Keratinocyte (primary cell): Measurements from ENCODE around the gene HJV. TPM values are rescaled to one million over a fixed set of nuclear protein-coding genes. Genes with fewer than 3 reads are reported as not detected.

Source experiments
- DNase-seq: peaks from one replicate; pipeline ENCODE4 v3.0.0-alpha.2; 2011; ENCODE audit warnings: low read depth, missing footprints, low spot score
- FAIRE-seq: peaks from 2 replicates; lab custom pipeline; 2011; peaks lifted over from hg19 to GRCh38; lab: Jason Lieb, UNC
- H2AFZ ChIP-seq: 2 replicates; pipeline ENCODE4 v1.6.0; 2012; ENCODE audit warnings: low read length, control low read depth, inconsistent platforms; ENCODE audit not compliant: control insufficient read depth
- H3K27ac ChIP-seq: 2 replicates; pipeline ENCODE4 v1.5.1; 2011; ENCODE audit warnings: low read length; ENCODE audit not compliant: control insufficient read depth, insufficient read depth
- H3K27me3 ChIP-seq: 3 replicates; pipeline ENCODE4 v1.6.0; 2011; ENCODE audit warnings: low read length; ENCODE audit not compliant: control insufficient read depth, insufficient read depth; ENCODE audit errors: extremely low read depth
- H3K36me3 ChIP-seq, 2 experiments: 2 replicates in 1 of 2; 3 replicates in 1 of 2; pipeline ENCODE4 v1.5.1; 2011; ENCODE audit warnings: low read length in 2 of 2, mild to moderate bottlenecking in 1 of 2; ENCODE audit not compliant: control insufficient read depth in 2 of 2, insufficient read depth in 2 of 2; ENCODE audit errors: extremely low read depth in 1 of 2
- H3K4me1 ChIP-seq: 3 replicates; pipeline ENCODE4 v1.5.1; 2011; ENCODE audit warnings: low read length; ENCODE audit not compliant: control insufficient read depth, insufficient read depth; ENCODE audit errors: extremely low read depth
- H3K4me2 ChIP-seq: 3 replicates; pipeline ENCODE4 v1.6.0; 2011; ENCODE audit warnings: low read depth, low read length; ENCODE audit not compliant: control insufficient read depth, insufficient read depth; ENCODE audit errors: extremely low read depth
- H3K4me3 ChIP-seq, 3 experiments: fragments of 200-600 bp in 1 of 3; sonication (generic) in 1 of 3; 2 replicates in 2 of 3; 3 replicates in 1 of 3; pipeline ENCODE4 v1.5.1; 2011 to 2016; ENCODE audit warnings: low read length in 3 of 3, mild to moderate bottlenecking in 3 of 3, control low read depth in 2 of 3, inconsistent platforms in 1 of 3, low read depth in 1 of 3, mixed read lengths in 1 of 3, mixed run types in 1 of 3, moderate library complexity in 1 of 3; ENCODE audit not compliant: control insufficient read depth in 2 of 3, insufficient read depth in 2 of 3; ENCODE audit errors: extremely low read depth in 1 of 3
- H3K79me2 ChIP-seq: 2 replicates; pipeline ENCODE4 v1.6.0; 2012; ENCODE audit warnings: low read length; ENCODE audit not compliant: control insufficient read depth, insufficient read depth
- H3K9ac ChIP-seq: 3 replicates; pipeline ENCODE4 v1.6.0; 2011; ENCODE audit warnings: low read length; ENCODE audit not compliant: control insufficient read depth, insufficient read depth; ENCODE audit errors: extremely low read depth
- H3K9me1 ChIP-seq: 3 replicates; pipeline ENCODE4 v1.6.0; 2011; ENCODE audit warnings: low read length; ENCODE audit not compliant: control insufficient read depth, insufficient read depth; ENCODE audit errors: extremely low read depth
- H3K9me3 ChIP-seq: 2 replicates; pipeline ENCODE4 v1.5.1; 2012; ENCODE audit warnings: low read depth, low read length; ENCODE audit not compliant: control insufficient read depth
- H4K20me1 ChIP-seq: 3 replicates; pipeline ENCODE4 v1.6.0; 2011; ENCODE audit warnings: low read length; ENCODE audit not compliant: control insufficient read depth, insufficient read depth; ENCODE audit errors: extremely low read depth
- EZH2 ChIP-seq: IDR thresholded peaks from one replicate; pipeline ENCODE4 v1.6.1; 2012; ENCODE audit warnings: inconsistent platforms, mild to moderate bottlenecking, low read length, moderate library complexity
- dilution Hi-C: fragments of 300-500 bp; cut with MboI; formaldehyde crosslinking; loops from one replicate; pipeline ENCODE4 v1.7.0; 2020; ENCODE audit warnings: low sequenced_read_pairs; ENCODE audit not compliant: extremely low pct_ligation_motif_present
- polyA plus RNA-seq, 5 experiments: library from polyadenylated mRNA; depleted of rRNA in 3 of 5; stranded (reverse) in 3 of 5; stranded (forward) in 1 of 5; unstranded in 1 of 5; fragments of >200 nt; gene quantifications; 1 replicate in 1 of 5; 2 replicates in 3 of 5; 3 replicates in 1 of 5; pipeline versions ENCODE4 v1.2.1 to v1.2.3, GENCODE V29; 2011 to 2012; ENCODE audit warnings: missing spikeins in 2 of 5, low read depth in 1 of 5, low replicate concordance in 1 of 5
- TF ChIP-seq, protein P1 (sequence below), 3 experiments: IDR thresholded peaks in 1 of 3; conservative IDR thresholded peaks in 1 of 3; optimal IDR thresholded peaks in 1 of 3; 2 replicates in 2 of 3; 3 replicates in 1 of 3; pipeline versions ENCODE3 to v1.5.1; 2011; ENCODE audit warnings: low read length in 3 of 3, mild to moderate bottlenecking in 3 of 3, moderate library complexity in 2 of 3, control low read depth in 1 of 3, inconsistent platforms in 1 of 3; ENCODE audit not compliant: insufficient read depth in 2 of 3; ENCODE audit errors: extremely low read depth in 1 of 3

HJV gene
- polyA plus RNA-seq, 1 donor (not counting 4 experiments of a cell fraction or from before 2014, with no cell fraction given), result not detected

DNA sequence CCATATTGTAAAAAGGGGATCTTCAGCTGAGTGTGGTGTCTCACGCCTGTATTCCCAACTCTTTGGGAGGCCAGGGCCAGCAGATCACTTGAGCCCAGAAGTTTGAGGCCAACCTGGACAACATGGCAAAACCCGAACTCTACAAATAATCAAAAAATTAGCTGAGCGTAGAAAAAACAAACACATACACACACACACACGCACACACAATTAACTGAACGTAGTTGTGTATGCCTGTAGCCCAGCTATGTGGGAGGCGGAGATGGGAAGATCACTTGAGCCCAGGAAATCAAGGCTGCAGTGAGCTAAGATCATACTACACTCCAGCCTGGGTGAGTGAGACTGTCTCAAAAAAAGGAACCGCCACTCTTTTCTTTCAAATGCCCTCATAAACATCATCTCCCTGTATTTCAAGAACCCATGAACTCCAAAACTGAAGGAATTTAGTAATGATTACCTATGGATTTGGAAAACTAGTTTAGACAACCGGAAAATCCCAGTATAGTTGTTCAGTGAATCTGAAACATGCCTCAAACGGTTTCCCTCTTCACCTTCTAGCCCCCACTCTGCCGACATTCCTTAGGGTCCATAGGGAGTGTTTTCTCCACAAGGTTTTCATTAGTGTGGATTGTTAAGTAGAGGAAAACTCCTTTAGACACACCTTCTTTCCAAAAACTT, 29.7 kb downstream of the HJV start:
- Histone ChIP-seq H3K27ac (no peak overlapping the region), H3K27me3 (no peaks in the 10 kb centered on the region), H3K36me3 (peaks cover 13 to 18% of the 10 kb centered on the region in 2 experiments), H3K4me2 (no peak overlapping the region), H3K9me1 (no peaks in the 10 kb centered on the region), H3K4me3 (no peak overlapping the region), H4K20me1 (no peaks in the 10 kb centered on the region), H3K9me3 (no peaks in the 10 kb centered on the region), H3K79me2 (peaks cover 8% of the 10 kb centered on the region), H3K4me1 (peaks cover 21% of the 10 kb centered on the region), H3K9ac (no peak overlapping the region), H2AFZ (no peak overlapping the region)
- FAIRE-seq (no peak), DNase-seq (no peak)
- dilution Hi-C loops, result no loop called here
- TF ChIP-seq EZH2, result no peak

DNA sequence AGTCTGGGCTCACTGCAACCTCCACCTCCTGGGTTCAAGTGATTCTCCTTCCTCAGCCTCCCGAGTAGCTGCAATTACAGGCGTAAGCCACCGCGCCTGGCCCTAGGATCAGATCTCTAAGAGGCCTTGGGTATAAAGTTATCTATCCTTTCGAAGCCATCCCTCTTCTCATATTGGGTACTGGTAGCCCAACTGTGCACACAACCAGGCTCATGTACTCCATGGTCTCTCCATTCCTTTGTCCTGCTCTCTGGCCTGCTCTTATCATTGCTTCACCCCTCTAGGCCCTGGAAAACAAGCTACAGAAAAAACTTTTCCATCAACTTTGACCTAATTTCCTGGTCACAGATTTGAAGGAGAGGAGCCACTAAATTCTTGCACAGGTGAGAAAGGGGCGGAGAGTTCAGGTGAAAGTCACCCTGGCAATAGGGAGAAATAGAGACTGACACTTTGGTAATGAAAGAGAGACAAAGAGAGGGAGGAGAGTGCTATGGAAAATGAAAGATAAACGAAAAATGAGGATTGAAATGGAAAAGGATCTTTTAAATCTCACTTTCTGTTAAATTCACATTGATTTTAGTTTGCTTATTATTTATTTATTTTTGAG, 31.2 kb downstream of the HJV start:
- H3K4me1 ChIP-seq, result peaks cover 28% of the 10 kb centered on the region
- no peaks in the 10 kb centered on the region for H3K27me3 ChIP-seq
- H3K36me3 ChIP-seq, result peaks cover 13 to 18% of the 10 kb centered on the region in 2 experiments
- TF ChIP-seq EZH2, result no peak
- TF ChIP-seq, protein P1, sequence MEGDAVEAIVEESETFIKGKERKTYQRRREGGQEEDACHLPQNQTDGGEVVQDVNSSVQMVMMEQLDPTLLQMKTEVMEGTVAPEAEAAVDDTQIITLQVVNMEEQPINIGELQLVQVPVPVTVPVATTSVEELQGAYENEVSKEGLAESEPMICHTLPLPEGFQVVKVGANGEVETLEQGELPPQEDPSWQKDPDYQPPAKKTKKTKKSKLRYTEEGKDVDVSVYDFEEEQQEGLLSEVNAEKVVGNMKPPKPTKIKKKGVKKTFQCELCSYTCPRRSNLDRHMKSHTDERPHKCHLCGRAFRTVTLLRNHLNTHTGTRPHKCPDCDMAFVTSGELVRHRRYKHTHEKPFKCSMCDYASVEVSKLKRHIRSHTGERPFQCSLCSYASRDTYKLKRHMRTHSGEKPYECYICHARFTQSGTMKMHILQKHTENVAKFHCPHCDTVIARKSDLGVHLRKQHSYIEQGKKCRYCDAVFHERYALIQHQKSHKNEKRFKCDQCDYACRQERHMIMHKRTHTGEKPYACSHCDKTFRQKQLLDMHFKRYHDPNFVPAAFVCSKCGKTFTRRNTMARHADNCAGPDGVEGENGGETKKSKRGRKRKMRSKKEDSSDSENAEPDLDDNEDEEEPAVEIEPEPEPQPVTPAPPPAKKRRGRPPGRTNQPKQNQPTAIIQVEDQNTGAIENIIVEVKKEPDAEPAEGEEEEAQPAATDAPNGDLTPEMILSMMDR (optimal IDR thresholded peaks at IDR 0.05 in 1 of 3, IDR thresholded peaks at IDR 0.05 in 1 of 3, conservative IDR thresholded peaks at IDR 0.05 in 1 of 3; ENCODE audit: extremely low read depth in 1 of 3, insufficient read depth in 2 of 3, low read length in 3 of 3), result no peak
- H3K79me2 ChIP-seq, result peaks cover 2% of the 10 kb centered on the region
- H3K9ac ChIP-seq, result no peak overlapping the region
- DNase-seq (no peak), FAIRE-seq (no peak)
- no peak overlapping the region for H3K4me3 ChIP-seq
- no peak overlapping the region for H3K4me2 ChIP-seq
- H3K9me1 ChIP-seq, result no peaks in the 10 kb centered on the region
- H3K9me3 ChIP-seq, result no peaks in the 10 kb centered on the region
- H3K27ac ChIP-seq, result no peak overlapping the region
- H2AFZ ChIP-seq, result no peak overlapping the region
- dilution Hi-C loops, result no loop called here
- no peaks in the 10 kb centered on the region for H4K20me1 ChIP-seq
